HG03066 (cell line): ENCODE results near the gene ATP12A.

Experiments
- ATAC-seq: cut with Tn5 transposase; IDR thresholded peaks from one replicate; pipeline ENCODE4 v1.9.1; 2021; ENCODE audit warnings: low read depth; ENCODE audit not compliant: unreplicated experiment

Gene ATP12A

GRCh38 chr13:24662195-24663088 is 17.8 kb upstream of the ATP12A start:
- no peak for ATAC-seq

- no peak for ATAC-seq
Measured at GRCh38 chr13:24663089-24663395, 17.2 kb upstream of the ATP12A start.

- ATAC-seq = no peak
Measured at GRCh38 chr13:24663586-24663985, 16.6 kb upstream of the ATP12A start.

GRCh38 chr13:24664726-24665409 is 15.3 kb upstream of the ATP12A start:
- no peak for ATAC-seq

- ATAC-seq = no peak
Measured at GRCh38 chr13:24668511-24668910, 11.7 kb upstream of the ATP12A start.

GRCh38 chr13:24668955-24669582 is 11.1 kb upstream of the ATP12A start:
- ATAC-seq = no peak

- ATAC-seq = no peak
Measured at GRCh38 chr13:24670174-24670573, 10.0 kb upstream of the ATP12A start.

- no peak for ATAC-seq
Measured at GRCh38 chr13:24670961-24671381, 9.2 kb upstream of the ATP12A start.

GRCh38 chr13:24671386-24672113 is 8.7 kb upstream of the ATP12A start:
- no peak for ATAC-seq

GRCh38 chr13:24672141-24673132 is 7.8 kb upstream of the ATP12A start:
- ATAC-seq = no peak

- no peak for ATAC-seq
Measured at GRCh38 chr13:24675806-24676570, 4.2 kb upstream of the ATP12A start.

- ATAC-seq = no peak
Measured at GRCh38 chr13:24678151-24678550, 2.1 kb upstream of the ATP12A start.

GRCh38 chr13:24679686-24680085 is 522 bp upstream of the ATP12A start:
- no peak for ATAC-seq

- ATAC-seq = no peak
Measured at GRCh38 chr13:24680921-24681604, 855 bp downstream of the ATP12A start.

GRCh38 chr13:24681930-24682329 is 1.7 kb downstream of the ATP12A start:
- ATAC-seq = no peak

GRCh38 chr13:24682353-24682752 is 2.1 kb downstream of the ATP12A start:
- no peak for ATAC-seq

GRCh38 chr13:24683351-24683750 is 3.1 kb downstream of the ATP12A start:
- ATAC-seq = no peak

- peak; percentile 50 for ATAC-seq
Measured at GRCh38 chr13:24683838-24684599, 3.8 kb downstream of the ATP12A start.
